ENCODE results near the gene ZNF775.

The ZNF775 gene

GRCh38 chr7:150346922-150347321 is 32.2 kb upstream of the ZNF775 start:
- no peak for DNase-seq

- DNase-seq, result no peak
These were observed 27.4 kb upstream of the ZNF775 start for GRCh38 chr7:150351587-150352194.

- no peak for DNase-seq
These were observed 23.5 kb upstream of the ZNF775 start for GRCh38 chr7:150355666-150356059.

GRCh38 chr7:150356265-150356897 is 22.7 kb upstream of the ZNF775 start:
- DNase-seq, result no peak

- peak; percentile 50 for DNase-seq
These were observed 21.9 kb upstream of the ZNF775 start for GRCh38 chr7:150357270-150357669.

- DNase-seq, result no peak
These were observed 21.2 kb upstream of the ZNF775 start for GRCh38 chr7:150357771-150358427.

GRCh38 chr7:150358433-150358832 is 20.7 kb upstream of the ZNF775 start:
- no peak for DNase-seq

- no peak for DNase-seq
These were observed 20.0 kb upstream of the ZNF775 start for GRCh38 chr7:150358988-150359621.

GRCh38 chr7:150359622-150360362 is 19.3 kb upstream of the ZNF775 start:
- DNase-seq, result no peak

- no peak for DNase-seq
These were observed 18.6 kb upstream of the ZNF775 start for GRCh38 chr7:150360363-150361058.

GRCh38 chr7:150361402-150361801 is 17.7 kb upstream of the ZNF775 start:
- no peak for DNase-seq

- no peak for DNase-seq
These were observed 17.1 kb upstream of the ZNF775 start for GRCh38 chr7:150361807-150362621.

GRCh38 chr7:150363370-150363769 is 15.8 kb upstream of the ZNF775 start:
- no peak for DNase-seq

GRCh38 chr7:150363872-150364271 is 15.3 kb upstream of the ZNF775 start:
- DNase-seq, result no peak

- DNase-seq, result no peak
These were observed 13.9 kb upstream of the ZNF775 start for GRCh38 chr7:150365194-150365593.

- no peak for DNase-seq
These were observed 13.3 kb upstream of the ZNF775 start for GRCh38 chr7:150365673-150366398.

GRCh38 chr7:150367677-150368095 is 11.4 kb upstream of the ZNF775 start:
- no peak for DNase-seq

GRCh38 chr7:150368096-150368883 is 10.8 kb upstream of the ZNF775 start, which contains the start of gene REPIN1:
TSS of gene REPIN1 (plus strand) at chr7:150368822. CDS start at chr7:150369712, 890 bp downstream.
- DNase-seq, result peak; percentile 80

GRCh38 chr7:150368884-150369747 is 10.0 kb upstream of the ZNF775 start:
- DNase-seq, result peak; percentile 53

Data from T-helper 9 cell (primary cell).